Measurements from ENCODE around the gene PLCH1.

- TF ChIP-seq CTCF (conservative IDR thresholded peaks at IDR 0.05 in 1 of 2, IDR thresholded peaks at IDR 0.05 in 1 of 2; ENCODE audit: low read depth in 1 of 2, low read length in 2 of 2) (no peak), EZH2 (IDR thresholded peaks at IDR 0.05; ENCODE audit: low read length, missing control alignments) (no peak)
Observed at GRCh38 chr3:155688481-155688880, 56.4 kb downstream of the PLCH1 start.
